A673 (cell line): ENCODE results near the gene DMPK. TPM values are rescaled to one million over a fixed set of nuclear protein-coding genes. Genes with fewer than 3 reads are reported as not detected.
A peak's percentile ranks its signal among the peaks of the same experiment; 100 is the strongest.

Source experiments
- BruUV-seq: library from RNA; stranded (reverse); fragments of 400-500 nt; replicated peaks from 2 replicates; lab custom pipeline; 2021; lab: Mats Ljungman, UMichigan
- CTCF ChIA-PET: fragments of 300-600 bp; sonication (Branson Sonifier 250); formaldehyde crosslinking; loops from one replicate; lab custom pipeline; 2022; ENCODE audit warnings: antibody characterized with exemption; lab: Charles Lee
- POLR2A ChIA-PET: fragments of 300-600 bp; sonication (Branson Sonifier 250); formaldehyde crosslinking; loops from one replicate; lab custom pipeline; 2022; ENCODE audit warnings: antibody characterized with exemption; ENCODE audit not compliant: low non-redundant PET; lab: Charles Lee
- DNase-seq: peaks from one replicate; pipeline ENCODE4 v3.0.0-alpha.2; 2015; ENCODE audit warnings: low spot score
- H3K27ac ChIP-seq: fragments of 200-600 bp; sonication (generic); 2 replicates; pipeline ENCODE4 v1.5.1; 2016; ENCODE audit warnings: mixed run types, low read depth, mild to moderate bottlenecking, mixed read lengths, antibody characterized with exemption, low read length; ENCODE audit not compliant: poor library complexity, severe bottlenecking
- H3K27me3 ChIP-seq: fragments of 200-600 bp; sonication (generic); replicated peaks from 2 replicates; pipeline ENCODE4 v1.6.1; 2017; ENCODE audit warnings: mixed run types, low read depth, mild to moderate bottlenecking, mixed read lengths, antibody characterized with exemption, low read length; ENCODE audit not compliant: insufficient read depth, poor library complexity
- H3K36me3 ChIP-seq: fragments of 200-600 bp; sonication (generic); 2 replicates; pipeline ENCODE4 v1.6.1; 2016; ENCODE audit warnings: mixed run types, mild to moderate bottlenecking, mixed read lengths, antibody characterized with exemption, low read length; ENCODE audit not compliant: insufficient read depth, poor library complexity, severe bottlenecking
- H3K4me1 ChIP-seq: fragments of 200-600 bp; sonication (generic); 2 replicates; pipeline ENCODE4 v1.6.1; 2017; ENCODE audit warnings: mixed run types, mild to moderate bottlenecking, mixed read lengths, antibody characterized with exemption, low read length; ENCODE audit not compliant: insufficient read depth, poor library complexity, severe bottlenecking
- H3K4me3 ChIP-seq: fragments of 200-600 bp; sonication (generic); 2 replicates; pipeline ENCODE4 v1.5.1; 2016; ENCODE audit warnings: low read depth, mixed run types, mild to moderate bottlenecking, mixed read lengths, low read length; ENCODE audit not compliant: poor library complexity, severe bottlenecking
- H3K9me3 ChIP-seq: fragments of 200-600 bp; sonication (generic); 2 replicates; pipeline ENCODE4 v1.6.1; 2016; ENCODE audit warnings: mixed run types, low read depth, mild to moderate bottlenecking, mixed read lengths, antibody characterized with exemption, low read length; ENCODE audit not compliant: poor library complexity, severe bottlenecking
- CTCF ChIP-seq: fragments of 300-800, 200-600 bp; sonication (generic); conservative IDR thresholded peaks from 2 replicates; pipeline ENCODE4 v1.5.1; 2017; ENCODE audit warnings: low read depth, mild to moderate bottlenecking, antibody characterized with exemption, low read length, moderate library complexity, mixed read lengths
- EZH2 ChIP-seq: fragments of 200-600 bp; sonication (generic); IDR thresholded peaks from 2 replicates; pipeline ENCODE4 v1.6.1; 2017; ENCODE audit warnings: borderline replicate concordance, low read depth, mild to moderate bottlenecking, mixed read lengths, antibody characterized with exemption, low read length; ENCODE audit not compliant: poor library complexity, severe bottlenecking
- intact Hi-C: fragments of 100-400 bp; cut with micrococcal nuclease; formaldehyde crosslinking; loops from one replicate; pipeline ENCODE4 v1.10.0; 2022; ENCODE audit not compliant: unreplicated experiment
- total RNA-seq: library from RNA; stranded (reverse); gene quantifications from 2 replicates; pipeline ENCODE4 v1.2.3, GENCODE V29; 2021

The DMPK gene
- total RNA-seq, 1 experiment from 2014 or later = 82.0 TPM

GRCh38 chr19:45774765-45775164 lies 7.5 kb downstream of the DMPK start:
- no peak overlapping the region for H3K4me3 ChIP-seq
- H3K36me3 ChIP-seq = peaks cover 25% of the 10 kb centered on the region
- no peak overlapping the region for H3K27ac ChIP-seq
- POLR2A ChIA-PET = no interaction called here
- TF ChIP-seq EZH2 (no peak), CTCF (no peak)
- intact Hi-C loops = loop anchor here (10.0 kb wide), 1 partner anchor 80 kb away; the partner anchor contains the start of genes QPCTL and SNRPD2
- H3K9me3 ChIP-seq = no peaks in the 10 kb centered on the region
- BruUV-seq = no TSS peak
- no peaks in the 10 kb centered on the region for H3K27me3 ChIP-seq
- CTCF ChIA-PET = no interaction called here
- peaks cover 4% of the 10 kb centered on the region for H3K4me1 ChIP-seq
- no peak for DNase-seq

- no peak overlapping the region for H3K4me3 ChIP-seq
- H3K27me3 ChIP-seq = no peaks in the 10 kb centered on the region
- peaks cover 18% of the 10 kb centered on the region for H3K36me3 ChIP-seq
- H3K27ac ChIP-seq = no peak overlapping the region
- intact Hi-C loops = loop anchor here (10.0 kb wide), 1 partner anchor 79 kb away; the partner anchor contains the start of genes QPCTL and SNRPD2
- BruUV-seq = no TSS peak
- CTCF ChIA-PET = no interaction called here
- peaks cover 4% of the 10 kb centered on the region for H3K4me1 ChIP-seq
- TF ChIP-seq EZH2 = no peak
- TF ChIP-seq CTCF = no peak
- no peaks in the 10 kb centered on the region for H3K9me3 ChIP-seq
- POLR2A ChIA-PET = no interaction called here
- DNase-seq = no peak
Observed at GRCh38 chr19:45773384-45773783, 8.9 kb downstream of the DMPK start.

GRCh38 chr19:45772912-45773311 lies 9.4 kb downstream of the DMPK start:
- POLR2A ChIA-PET = no interaction called here
- CTCF ChIA-PET = no interaction called here

More at GRCh38 chr19:45772912-45773311, 9.4 kb downstream of the DMPK start:
- Histone ChIP-seq H3K4me3 (no peak overlapping the region), H3K36me3 (peaks cover 13% of the 10 kb centered on the region), H3K9me3 (no peaks in the 10 kb centered on the region), H3K4me1 (peaks cover 4% of the 10 kb centered on the region), H3K27me3 (no peaks in the 10 kb centered on the region), H3K27ac (peak overlapping the region; percentile 16)
- no TSS peak for BruUV-seq
- intact Hi-C loops = loop anchor here (10.0 kb wide), 1 partner anchor 78 kb away; the partner anchor contains the start of genes QPCTL and SNRPD2
- DNase-seq = no peak
- no peak for TF ChIP-seq EZH2
